GM12873 (cell line): Measurements from ENCODE around the gene C4B.

Source experiments
- CTCF ChIP-seq: IDR thresholded peaks from 2 replicates; pipeline ENCODE4 v1.5.1; 2012; ENCODE audit warnings: low read depth, mild to moderate bottlenecking, moderate library complexity, low read length, control low read depth; ENCODE audit not compliant: insufficient read depth; ENCODE audit errors: missing control alignments

Gene C4B

GRCh38 chr6:32047084-32047478 lies 32.5 kb downstream of the C4B start:
- no peak for TF ChIP-seq CTCF

GRCh38 chr6:32047539-32047854 lies 32.9 kb downstream of the C4B start:
- TF ChIP-seq CTCF, result no peak

- TF ChIP-seq CTCF, result peak; percentile 90
These were observed 33.5 kb downstream of the C4B start for GRCh38 chr6:32047855-32048766.

GRCh38 chr6:32050562-32050961 lies 36.0 kb downstream of the C4B start:
- no peak for TF ChIP-seq CTCF

GRCh38 chr6:32056254-32056653 lies 41.7 kb downstream of the C4B start:
- no peak for TF ChIP-seq CTCF

- TF ChIP-seq CTCF, result no peak
These were observed 43.4 kb downstream of the C4B start for GRCh38 chr6:32057966-32058365.

- TF ChIP-seq CTCF, result no peak
These were observed 43.9 kb downstream of the C4B start for GRCh38 chr6:32058511-32058963.
